ENCODE data around the gene LPAR1.

DNA sequence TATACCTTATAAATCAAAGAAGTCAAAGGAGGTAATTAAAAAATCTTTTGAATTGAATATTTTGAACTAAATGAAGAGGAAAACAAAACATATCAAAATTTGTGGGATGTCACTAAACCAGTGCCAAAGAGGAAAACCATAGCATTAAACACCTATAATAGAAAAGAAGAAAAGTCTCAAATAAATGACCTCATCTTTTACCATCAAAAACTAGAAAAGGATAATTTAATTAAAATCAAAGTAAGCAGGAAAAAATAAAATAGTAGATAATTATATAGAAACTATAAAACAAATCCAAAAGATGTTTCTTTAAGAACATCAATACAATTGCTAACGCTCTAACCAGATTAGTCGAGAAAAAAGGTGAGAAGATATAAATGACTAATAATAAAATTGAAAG, 47.8 kb downstream of the LPAR1 start:
- TF ChIP-seq, protein P1, sequence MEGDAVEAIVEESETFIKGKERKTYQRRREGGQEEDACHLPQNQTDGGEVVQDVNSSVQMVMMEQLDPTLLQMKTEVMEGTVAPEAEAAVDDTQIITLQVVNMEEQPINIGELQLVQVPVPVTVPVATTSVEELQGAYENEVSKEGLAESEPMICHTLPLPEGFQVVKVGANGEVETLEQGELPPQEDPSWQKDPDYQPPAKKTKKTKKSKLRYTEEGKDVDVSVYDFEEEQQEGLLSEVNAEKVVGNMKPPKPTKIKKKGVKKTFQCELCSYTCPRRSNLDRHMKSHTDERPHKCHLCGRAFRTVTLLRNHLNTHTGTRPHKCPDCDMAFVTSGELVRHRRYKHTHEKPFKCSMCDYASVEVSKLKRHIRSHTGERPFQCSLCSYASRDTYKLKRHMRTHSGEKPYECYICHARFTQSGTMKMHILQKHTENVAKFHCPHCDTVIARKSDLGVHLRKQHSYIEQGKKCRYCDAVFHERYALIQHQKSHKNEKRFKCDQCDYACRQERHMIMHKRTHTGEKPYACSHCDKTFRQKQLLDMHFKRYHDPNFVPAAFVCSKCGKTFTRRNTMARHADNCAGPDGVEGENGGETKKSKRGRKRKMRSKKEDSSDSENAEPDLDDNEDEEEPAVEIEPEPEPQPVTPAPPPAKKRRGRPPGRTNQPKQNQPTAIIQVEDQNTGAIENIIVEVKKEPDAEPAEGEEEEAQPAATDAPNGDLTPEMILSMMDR (IDR thresholded peaks at IDR 0.05) = no peak
- TF ChIP-seq NR1H2 (CRISPR knock-in tag; IDR thresholded peaks at IDR 0.05) (no peak), ZBTB43 (CRISPR knock-in tag; IDR thresholded peaks at IDR 0.05) (no peak), NR3C1 (CRISPR knock-in tag; conservative IDR thresholded peaks at IDR 0.05; ENCODE audit: low read depth) (no peak)
- TF ChIP-seq, protein P2, sequence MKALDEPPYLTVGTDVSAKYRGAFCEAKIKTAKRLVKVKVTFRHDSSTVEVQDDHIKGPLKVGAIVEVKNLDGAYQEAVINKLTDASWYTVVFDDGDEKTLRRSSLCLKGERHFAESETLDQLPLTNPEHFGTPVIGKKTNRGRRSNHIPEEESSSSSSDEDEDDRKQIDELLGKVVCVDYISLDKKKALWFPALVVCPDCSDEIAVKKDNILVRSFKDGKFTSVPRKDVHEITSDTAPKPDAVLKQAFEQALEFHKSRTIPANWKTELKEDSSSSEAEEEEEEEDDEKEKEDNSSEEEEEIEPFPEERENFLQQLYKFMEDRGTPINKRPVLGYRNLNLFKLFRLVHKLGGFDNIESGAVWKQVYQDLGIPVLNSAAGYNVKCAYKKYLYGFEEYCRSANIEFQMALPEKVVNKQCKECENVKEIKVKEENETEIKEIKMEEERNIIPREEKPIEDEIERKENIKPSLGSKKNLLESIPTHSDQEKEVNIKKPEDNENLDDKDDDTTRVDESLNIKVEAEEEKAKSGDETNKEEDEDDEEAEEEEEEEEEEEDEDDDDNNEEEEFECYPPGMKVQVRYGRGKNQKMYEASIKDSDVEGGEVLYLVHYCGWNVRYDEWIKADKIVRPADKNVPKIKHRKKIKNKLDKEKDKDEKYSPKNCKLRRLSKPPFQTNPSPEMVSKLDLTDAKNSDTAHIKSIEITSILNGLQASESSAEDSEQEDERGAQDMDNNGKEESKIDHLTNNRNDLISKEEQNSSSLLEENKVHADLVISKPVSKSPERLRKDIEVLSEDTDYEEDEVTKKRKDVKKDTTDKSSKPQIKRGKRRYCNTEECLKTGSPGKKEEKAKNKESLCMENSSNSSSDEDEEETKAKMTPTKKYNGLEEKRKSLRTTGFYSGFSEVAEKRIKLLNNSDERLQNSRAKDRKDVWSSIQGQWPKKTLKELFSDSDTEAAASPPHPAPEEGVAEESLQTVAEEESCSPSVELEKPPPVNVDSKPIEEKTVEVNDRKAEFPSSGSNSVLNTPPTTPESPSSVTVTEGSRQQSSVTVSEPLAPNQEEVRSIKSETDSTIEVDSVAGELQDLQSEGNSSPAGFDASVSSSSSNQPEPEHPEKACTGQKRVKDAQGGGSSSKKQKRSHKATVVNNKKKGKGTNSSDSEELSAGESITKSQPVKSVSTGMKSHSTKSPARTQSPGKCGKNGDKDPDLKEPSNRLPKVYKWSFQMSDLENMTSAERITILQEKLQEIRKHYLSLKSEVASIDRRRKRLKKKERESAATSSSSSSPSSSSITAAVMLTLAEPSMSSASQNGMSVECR (CRISPR knock-in tag; IDR thresholded peaks at IDR 0.05; ENCODE audit: borderline replicate concordance) = no peak
